NK-92 (cell line): ENCODE measurements around the gene POU2AF1.

Experiments used
- DNase-seq: peaks from one replicate; lab custom pipeline; 2025; ENCODE audit not compliant: unreplicated experiment; lab: John Stamatoyannopoulos, UW

POU2AF1 gene

DNA sequence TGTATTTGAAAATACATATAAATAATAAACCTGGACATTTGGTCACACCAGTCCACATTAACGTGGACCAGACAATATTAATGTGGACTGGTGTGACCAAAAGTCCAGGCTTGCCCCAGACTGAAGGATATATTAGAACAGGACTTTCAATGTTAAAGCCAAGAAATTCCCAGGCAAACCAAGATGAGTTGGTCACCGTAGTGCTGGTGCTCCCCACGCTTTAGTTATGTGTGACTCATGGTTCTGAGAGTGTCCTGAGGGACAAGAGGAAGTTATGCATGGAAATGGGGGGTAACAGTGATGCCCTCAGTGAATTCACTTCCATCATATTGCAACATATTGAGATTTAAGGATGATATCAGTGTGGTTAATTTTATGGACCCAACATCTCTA lies 31.4 kb downstream of the POU2AF1 start:
- no peak for DNase-seq

GRCh38 chr11:111347002-111347722 lies 31.9 kb downstream of the POU2AF1 start:
- DNase-seq: no peak

- DNase-seq: no peak
Measured at GRCh38 chr11:111344032-111344431, 35.0 kb downstream of the POU2AF1 start.

DNA sequence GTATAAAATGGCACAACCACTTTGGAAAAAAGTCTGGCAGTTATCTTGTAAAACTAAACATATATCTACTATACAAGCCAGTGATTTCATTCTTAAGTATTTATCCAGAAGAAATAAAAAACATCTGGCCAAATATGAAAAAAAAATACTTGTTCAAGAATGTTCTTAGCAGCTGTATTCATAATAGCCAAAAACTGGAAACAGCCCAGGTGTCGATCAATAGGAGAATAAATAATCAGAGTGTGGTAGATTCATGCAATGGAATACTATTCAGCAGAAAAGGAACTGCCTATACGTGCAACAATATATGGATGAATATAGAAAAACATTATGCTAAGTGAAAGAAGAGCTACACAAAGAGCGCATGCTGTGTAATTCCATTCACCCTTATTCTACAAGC lies 36.7 kb downstream of the POU2AF1 start:
- DNase-seq: no peak

DNA sequence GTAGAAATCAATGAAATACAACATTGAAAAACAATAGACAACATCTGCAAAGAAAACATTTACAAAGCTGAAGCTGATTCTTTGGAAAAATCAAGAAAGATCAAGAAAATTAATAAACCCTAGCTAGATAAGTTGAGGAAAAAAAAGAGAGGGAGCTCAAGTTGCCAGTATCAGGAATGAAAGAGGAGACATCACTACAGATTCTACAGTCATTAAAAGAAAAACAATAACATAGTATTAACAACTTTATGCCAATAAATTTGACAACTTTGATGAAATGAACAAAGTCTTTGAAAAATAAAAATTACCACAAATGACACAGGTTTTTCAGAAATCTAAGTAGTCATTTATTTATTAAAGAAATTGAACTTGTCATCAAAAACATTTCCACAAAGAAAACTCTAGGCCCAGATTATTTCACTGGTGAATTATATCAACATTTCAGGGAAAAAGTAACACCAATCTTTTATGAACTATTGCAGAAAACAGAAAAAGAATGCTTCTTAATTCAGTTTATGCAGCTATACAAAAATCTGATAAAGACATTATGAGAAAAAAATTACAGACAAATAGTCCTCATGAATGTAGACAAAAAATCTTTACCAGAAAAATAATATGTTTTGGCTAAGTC lies 39.2 kb downstream of the POU2AF1 start:
- no peak for DNase-seq

GRCh38 chr11:111336582-111337256 lies 42.4 kb downstream of the POU2AF1 start:
- DNase-seq: no peak

GRCh38 chr11:111336062-111336461 lies 43.0 kb downstream of the POU2AF1 start:
- no peak for DNase-seq

- DNase-seq: no peak
Measured at GRCh38 chr11:111335549-111335948, 43.5 kb downstream of the POU2AF1 start.

DNA sequence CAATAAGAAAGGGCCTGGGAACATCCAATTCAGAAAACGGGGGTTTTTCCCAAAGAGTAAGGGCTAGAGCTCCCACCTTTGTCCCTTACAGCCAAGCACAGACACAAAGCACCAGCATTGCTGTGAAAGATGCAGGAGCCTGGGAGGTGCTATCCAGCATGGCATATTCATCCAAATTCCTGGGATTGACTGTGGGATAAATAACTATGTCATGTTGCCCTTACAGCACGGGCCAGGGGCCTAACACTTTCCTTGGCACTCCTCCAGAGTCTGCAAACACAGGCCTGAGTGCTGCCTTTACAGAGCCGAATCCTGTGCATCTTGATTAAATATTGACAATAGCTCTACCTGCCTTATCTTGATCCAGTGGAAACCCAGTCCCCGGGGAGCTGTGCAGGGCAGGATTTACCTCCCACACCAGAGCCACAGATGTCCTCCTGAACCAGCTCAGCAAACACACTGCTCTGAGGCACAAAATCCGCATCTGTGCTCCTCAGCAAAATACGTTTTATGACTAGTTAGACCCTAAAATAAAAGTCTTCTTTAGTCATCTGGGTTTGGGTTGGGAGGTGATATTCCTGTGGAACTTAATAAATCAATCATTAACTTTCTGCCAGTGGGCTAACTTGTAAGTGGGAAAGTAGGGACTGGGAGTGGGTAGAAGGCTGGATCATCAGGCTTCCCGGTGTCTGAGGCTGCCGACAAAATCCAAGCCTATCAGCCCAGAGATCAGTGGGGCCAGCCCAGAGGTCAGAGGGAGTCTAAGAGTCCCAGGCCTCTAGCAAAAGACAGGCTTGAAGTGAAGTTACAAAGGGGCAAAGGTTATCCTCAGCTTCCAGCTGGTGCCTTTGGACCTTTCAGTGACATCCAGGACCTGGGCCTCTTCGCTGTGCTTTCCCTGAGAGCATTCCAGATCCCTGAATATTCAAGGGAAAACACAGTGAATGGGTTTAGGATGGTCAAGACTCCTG lies 44.3 kb downstream of the POU2AF1 start:
- DNase-seq: no peak

GRCh38 chr11:111331711-111332479 lies 47.2 kb downstream of the POU2AF1 start:
- DNase-seq: no peak

DNA sequence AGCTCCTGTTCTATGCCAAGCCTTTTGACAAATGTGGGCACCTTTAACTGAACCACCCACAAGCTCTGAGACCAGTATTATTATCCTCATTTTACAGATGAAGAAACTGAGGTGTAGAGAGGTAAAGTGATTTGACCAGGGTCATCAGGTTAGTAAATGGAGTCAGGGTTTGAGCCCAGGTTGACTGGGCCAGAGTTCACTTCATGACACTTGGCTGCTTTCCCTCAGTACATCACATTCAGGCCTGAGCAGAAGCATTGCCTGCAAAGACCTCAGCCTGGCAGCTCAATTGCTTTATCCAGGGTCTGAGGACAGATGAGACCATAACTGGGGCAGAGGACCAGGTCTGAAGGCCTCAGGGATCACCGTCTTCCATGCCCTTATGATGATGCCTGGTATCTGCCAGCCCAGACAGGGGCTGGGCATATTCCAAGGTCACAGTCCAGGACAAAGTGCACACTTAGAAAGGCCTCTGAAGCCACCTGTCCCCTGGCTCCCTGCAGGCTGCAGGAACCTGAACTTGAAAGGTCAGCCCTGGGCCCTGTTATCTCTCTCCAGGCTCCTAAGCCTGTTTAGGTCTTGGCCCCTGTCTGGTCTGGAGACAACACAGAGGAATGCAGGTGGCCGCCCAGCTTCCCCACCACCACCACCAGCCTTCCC lies 48.7 kb downstream of the POU2AF1 start:
- no peak for DNase-seq

- DNase-seq: no peak
Measured at GRCh38 chr11:111329306-111330204, 49.5 kb downstream of the POU2AF1 start.

- DNase-seq: no peak
Measured at GRCh38 chr11:111327908-111328624, 51.0 kb downstream of the POU2AF1 start.

DNA sequence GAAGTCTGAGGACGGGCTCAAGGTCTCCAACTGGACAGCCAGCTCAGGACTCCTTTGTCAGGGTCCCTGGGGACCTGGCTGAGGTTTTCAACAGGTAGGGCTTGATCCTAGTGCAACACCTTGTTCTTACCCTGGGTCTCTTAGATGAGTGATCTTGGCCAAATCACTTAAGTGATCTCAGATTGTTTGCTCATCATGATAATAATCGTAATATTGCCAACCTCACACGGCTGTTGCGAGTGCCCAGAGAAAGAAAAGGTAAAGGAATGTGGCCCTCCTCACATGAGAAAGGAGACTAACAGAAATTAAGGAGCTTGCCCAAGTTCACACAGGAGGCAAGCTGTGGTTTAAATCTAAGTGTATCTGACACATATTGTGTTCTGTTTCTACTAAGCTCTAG lies 52.3 kb downstream of the POU2AF1 start:
- DNase-seq: no peak

DNA sequence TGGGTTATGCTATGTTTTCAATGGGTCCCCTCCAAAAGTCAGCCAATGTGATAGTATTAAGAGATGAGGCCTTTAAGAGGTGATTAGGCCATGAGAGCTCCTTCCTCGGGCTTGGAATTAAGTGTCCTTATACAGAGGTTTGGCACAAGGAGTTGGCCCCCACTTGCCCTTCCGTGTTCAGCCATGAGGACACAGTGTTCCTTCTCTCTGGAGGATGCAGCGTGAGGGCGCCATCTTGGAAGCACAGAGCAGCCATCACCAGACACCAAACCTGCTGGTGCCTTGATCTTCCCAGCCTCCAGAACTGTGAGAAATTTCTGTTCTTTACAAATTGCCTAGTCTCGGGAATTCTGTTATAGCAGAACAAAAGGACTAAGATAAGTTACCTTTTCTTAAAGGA lies 53.8 kb downstream of the POU2AF1 start:
- no peak for DNase-seq

DNA sequence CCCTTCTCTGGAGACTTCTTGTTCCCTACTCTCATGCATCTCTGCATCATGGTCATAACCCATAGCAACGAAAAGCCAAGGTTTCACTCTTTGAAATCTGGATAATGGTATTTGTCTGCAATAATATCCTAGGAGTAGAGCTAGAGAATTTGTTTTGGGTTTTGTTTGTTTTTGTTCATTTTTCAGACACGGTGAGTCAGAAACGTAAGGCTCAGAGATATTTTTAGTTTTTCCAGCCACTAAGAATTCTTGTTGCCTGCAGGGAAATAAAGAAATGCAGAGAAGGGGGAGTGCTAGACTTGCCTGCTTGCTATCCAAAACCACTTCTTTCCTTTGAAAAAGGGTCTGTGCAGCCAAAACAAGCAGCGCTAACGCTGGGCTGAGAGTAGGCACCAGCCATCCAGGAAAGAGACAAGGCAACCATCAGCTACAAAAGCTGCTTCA lies 54.8 kb downstream of the POU2AF1 start:
- DNase-seq: no peak

- DNase-seq: no peak
Measured at GRCh38 chr11:111322534-111322933, 56.5 kb downstream of the POU2AF1 start.
